HEK293T (cell line): ENCODE data around the gene HPS1.

Source experiments
- CTCF ChIA-PET: fragments of 350-600 bp; formaldehyde crosslinking; extraction: SDS; loops from one replicate; lab custom pipeline; 2021; ENCODE audit warnings: antibody characterized with exemption, inconsistent platforms; lab: Yijun Ruan, JAX
- POLR2A ChIA-PET: fragments of 350-600 bp; formaldehyde crosslinking; extraction: SDS; loops from one replicate; lab custom pipeline; 2020; ENCODE audit warnings: antibody characterized with exemption, inconsistent platforms; lab: Yijun Ruan, JAX
- DNase-seq: peaks from one replicate; pipeline ENCODE4 v3.0.0; 2012; ENCODE audit warnings: mixed read lengths; ENCODE audit errors: extremely low spot score
- ARNT ChIP-seq: fragments of 450-650 bp; IDR thresholded peaks from 2 replicates; pipeline ENCODE4 v1.6.1; 2017; ENCODE audit warnings: mild to moderate bottlenecking
- BHLHE40 ChIP-seq: fragments of 450-650 bp; IDR thresholded peaks from 2 replicates; pipeline ENCODE4 v1.6.1; 2016; ENCODE audit warnings: mild to moderate bottlenecking, moderate library complexity, borderline replicate concordance
- CTBP1 ChIP-seq: fragments of 450-650 bp; IDR thresholded peaks from 2 replicates; pipeline ENCODE4 v1.6.1; 2016; ENCODE audit warnings: borderline replicate concordance
- ELF4 ChIP-seq: fragments of 450-650 bp; IDR thresholded peaks from 2 replicates; pipeline ENCODE4 v1.6.1; 2017; ENCODE audit warnings: antibody characterized with exemption
- FOXA1 ChIP-seq: fragments of 450-650 bp; IDR thresholded peaks from 2 replicates; pipeline ENCODE4 v1.6.1; 2016; ENCODE audit warnings: mild to moderate bottlenecking
- FOXK2 ChIP-seq: fragments of 450-650 bp; IDR thresholded peaks from 2 replicates; pipeline ENCODE4 v1.6.1; 2016; ENCODE audit warnings: mild to moderate bottlenecking
- FOXM1 ChIP-seq: fragments of 450-650 bp; IDR thresholded peaks from 2 replicates; pipeline ENCODE4 v1.6.1; 2017; ENCODE audit warnings: mild to moderate bottlenecking, borderline replicate concordance
- HDGF ChIP-seq: fragments of 450-650 bp; IDR thresholded peaks from 2 replicates; pipeline ENCODE4 v1.6.1; 2017; ENCODE audit warnings: antibody characterized with exemption, borderline replicate concordance
- L3MBTL2 ChIP-seq: fragments of 450-650 bp; conservative IDR thresholded peaks from 2 replicates; pipeline ENCODE4 v1.6.1; 2016; ENCODE audit warnings: mild to moderate bottlenecking
- LEF1 ChIP-seq: fragments of 450-650 bp; IDR thresholded peaks from 2 replicates; pipeline ENCODE4 v1.6.1; 2017; ENCODE audit warnings: mild to moderate bottlenecking, borderline replicate concordance
- NFRKB ChIP-seq: fragments of 450-650 bp; IDR thresholded peaks from 2 replicates; pipeline ENCODE4 v1.6.1; 2016; ENCODE audit warnings: mild to moderate bottlenecking, moderate library complexity
- PKNOX1 ChIP-seq: fragments of 450-650 bp; IDR thresholded peaks from 2 replicates; pipeline ENCODE4 v1.6.1; 2016
- SP1 ChIP-seq: fragments of 450-650 bp; IDR thresholded peaks from 2 replicates; pipeline ENCODE4 v1.6.1; 2017
- SUZ12 ChIP-seq: fragments of 450-650 bp; IDR thresholded peaks from 2 replicates; pipeline ENCODE4 v1.6.1; 2016; ENCODE audit warnings: mild to moderate bottlenecking
- TARDBP ChIP-seq: fragments of 450-650 bp; IDR thresholded peaks from 2 replicates; pipeline ENCODE4 v1.6.1; 2016
- ZNF384 ChIP-seq: fragments of 450-650 bp; IDR thresholded peaks from 2 replicates; pipeline ENCODE4 v1.6.1; 2016

The HPS1 gene

GRCh38 chr10:98425511-98426352, 21.0 kb downstream of the HPS1 start:
- TF ChIP-seq ELF4 (no peak), SUZ12 (no peak), FOXM1 (no peak), L3MBTL2 (no peak), TARDBP (no peak), LEF1 (no peak), FOXK2 (no peak), CTBP1 (no peak), SP1 (no peak), FOXA1 (no peak), NFRKB (no peak), ARNT (no peak), HDGF (no peak), BHLHE40 (no peak), ZNF384 (no peak), PKNOX1 (no peak)
- peak; percentile 78 for DNase-seq
- POLR2A ChIA-PET = interaction anchor here (1.2 kb wide), 1 partner anchor 19 kb away, joined by 3 read pairs; no protein-coding TSS in a partner anchor
- CTCF ChIA-PET = interaction anchor here (0.7 to 1.8 kb wide), 9 partner anchors 9 to 117 kb away, joined by 3 to 8 read pairs (median 3); no protein-coding TSS in a partner anchor

- POLR2A ChIA-PET = interaction anchor here (1.2 kb wide), 2 partner anchors 9 to 20 kb away, joined by 3 read pairs; partner anchors contain the start of gene PYROXD2
- CTCF ChIA-PET = interaction anchor here (0.6 to 1.8 kb wide), 4 partner anchors 10 to 116 kb away, joined by 3 to 8 read pairs (median 3); no protein-coding TSS in a partner anchor
These were observed 22.2 kb downstream of the HPS1 start for GRCh38 chr10:98424295-98425254.

GRCh38 chr10:98423691-98424120, 23.0 kb downstream of the HPS1 start:
- DNase-seq = peak; percentile 45
- ChIA-PET POLR2A (interaction anchor here (1.2 kb wide), 1 partner anchor 9 kb away, joined by 3 read pairs; the partner anchor contains the start of gene PYROXD2), CTCF (interaction anchor here (1.0 kb wide), 1 partner anchor 8 kb away, joined by 3 read pairs; the partner anchor contains the start of gene PYROXD2)
- TF ChIP-seq FOXK2 (no peak), PKNOX1 (no peak), NFRKB (no peak), TARDBP (no peak), ARNT (no peak), L3MBTL2 (no peak), FOXA1 (no peak), CTBP1 (no peak), ELF4 (no peak), SUZ12 (no peak), BHLHE40 (no peak)

More at GRCh38 chr10:98424295-98425254, 22.2 kb downstream of the HPS1 start:
- TF ChIP-seq L3MBTL2 (no peak), BHLHE40 (no peak), HDGF (no peak), ARNT (no peak), CTBP1 (no peak), ZNF384 (no peak), TARDBP (no peak), FOXA1 (no peak), SUZ12 (no peak)
- no peak for DNase-seq

GRCh38 chr10:98422182-98422581, 24.6 kb downstream of the HPS1 start:
- ChIA-PET CTCF (interaction anchor here (0.7 to 1.0 kb wide), 2 partner anchors 19 to 295 kb away, joined by 3 read pairs; no protein-coding TSS in a partner anchor), POLR2A (no interaction called here)
- no peak for DNase-seq
- TF ChIP-seq TARDBP = no peak

- ChIA-PET CTCF (no interaction called here), POLR2A (no interaction called here)
- DNase-seq = no peak
- TF ChIP-seq BHLHE40 (no peak), NFRKB (no peak), PKNOX1 (no peak), ELF4 (no peak), CTBP1 (no peak), FOXM1 (no peak), HDGF (no peak), SUZ12 (no peak), ZNF384 (no peak), ARNT (no peak), FOXA1 (no peak), L3MBTL2 (no peak), TARDBP (no peak), SP1 (no peak), FOXK2 (no peak), LEF1 (no peak)
These were observed 25.9 kb downstream of the HPS1 start for GRCh38 chr10:98420786-98421185.
